HG03460 (cell line): Measurements from ENCODE around the gene PLA2R1.
A peak's percentile ranks its signal among the peaks of the same experiment; 100 is the strongest.

Source experiments
- ATAC-seq: cut with Tn5 transposase; IDR thresholded peaks from one replicate; pipeline ENCODE4 v1.9.1; 2021; ENCODE audit not compliant: unreplicated experiment

PLA2R1 gene

DNA sequence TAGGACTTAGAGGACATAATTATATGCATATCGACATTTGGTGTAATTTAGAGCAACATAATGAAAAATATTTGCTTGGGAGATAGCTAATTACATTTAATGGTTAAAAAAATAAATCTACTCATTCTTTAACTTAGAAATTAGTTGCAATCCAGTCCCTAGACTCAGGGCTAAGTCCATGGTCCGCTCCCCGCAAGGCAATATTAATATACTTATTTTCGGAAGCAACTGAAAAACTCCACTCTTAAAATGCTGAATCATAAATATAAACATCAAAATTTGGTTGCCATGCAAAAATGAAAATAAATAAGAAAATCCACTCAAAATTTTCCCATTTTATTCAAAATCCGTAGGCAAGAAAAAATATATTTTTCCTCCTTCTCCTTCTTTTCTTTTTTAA, 164.7 kb downstream of the PLA2R1 start:
- ATAC-seq: no peak

GRCh38 chr2:159897081-159897480, 165.3 kb downstream of the PLA2R1 start:
- ATAC-seq: no peak

- ATAC-seq: peak; percentile 53
These were observed 167.0 kb downstream of the PLA2R1 start for GRCh38 chr2:159895258-159896065.

GRCh38 chr2:159894145-159894838, 168.1 kb downstream of the PLA2R1 start:
- no peak for ATAC-seq

- ATAC-seq: peak; percentile 19
These were observed 169.2 kb downstream of the PLA2R1 start for GRCh38 chr2:159892990-159893810.

- peak; percentile 33 for ATAC-seq
These were observed 170.3 kb downstream of the PLA2R1 start for GRCh38 chr2:159891917-159892730.

- ATAC-seq: no peak
These were observed 171.2 kb downstream of the PLA2R1 start for GRCh38 chr2:159891267-159891588.

- peak; percentile 28 for ATAC-seq
These were observed 171.7 kb downstream of the PLA2R1 start for GRCh38 chr2:159890551-159891266.

GRCh38 chr2:159882130-159882745, 180.2 kb downstream of the PLA2R1 start:
- ATAC-seq: no peak
